ENCODE measurements around the gene GDF15. TPM values are rescaled to one million over a fixed set of nuclear protein-coding genes. Genes with fewer than 3 reads are reported as not detected.

The GDF15 gene
- total RNA-seq, 1 experiment from 2014 or later: 27.3 TPM

DNA sequence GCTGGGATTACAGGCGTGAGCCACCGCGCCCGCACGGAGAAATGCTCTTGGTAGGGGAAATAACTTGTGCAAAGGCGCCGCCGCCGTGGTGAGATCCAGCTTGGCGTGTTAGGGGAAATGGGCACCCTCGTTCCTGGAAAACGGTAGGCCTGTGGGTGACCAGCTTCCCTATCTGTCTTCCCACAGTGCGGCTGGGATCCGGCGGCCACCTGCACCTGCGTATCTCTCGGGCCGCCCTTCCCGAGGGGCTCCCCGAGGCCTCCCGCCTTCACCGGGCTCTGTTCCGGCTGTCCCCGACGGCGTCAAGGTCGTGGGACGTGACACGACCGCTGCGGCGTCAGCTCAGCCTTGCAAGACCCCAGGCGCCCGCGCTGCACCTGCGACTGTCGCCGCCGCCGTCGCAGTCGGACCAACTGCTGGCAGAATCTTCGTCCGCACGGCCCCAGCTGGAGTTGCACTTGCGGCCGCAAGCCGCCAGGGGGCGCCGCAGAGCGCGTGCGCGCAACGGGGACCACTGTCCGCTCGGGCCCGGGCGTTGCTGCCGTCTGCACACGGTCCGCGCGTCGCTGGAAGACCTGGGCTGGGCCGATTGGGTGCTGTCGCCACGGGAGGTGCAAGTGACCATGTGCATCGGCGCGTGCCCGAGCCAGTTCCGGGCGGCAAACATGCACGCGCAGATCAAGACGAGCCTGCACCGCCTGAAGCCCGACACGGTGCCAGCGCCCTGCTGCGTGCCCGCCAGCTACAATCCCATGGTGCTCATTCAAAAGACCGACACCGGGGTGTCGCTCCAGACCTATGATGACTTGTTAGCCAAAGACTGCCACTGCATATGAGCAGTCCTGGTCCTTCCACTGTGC, 2.4 kb downstream of the GDF15 start (continued):
- TF ChIP-seq, protein P1, sequence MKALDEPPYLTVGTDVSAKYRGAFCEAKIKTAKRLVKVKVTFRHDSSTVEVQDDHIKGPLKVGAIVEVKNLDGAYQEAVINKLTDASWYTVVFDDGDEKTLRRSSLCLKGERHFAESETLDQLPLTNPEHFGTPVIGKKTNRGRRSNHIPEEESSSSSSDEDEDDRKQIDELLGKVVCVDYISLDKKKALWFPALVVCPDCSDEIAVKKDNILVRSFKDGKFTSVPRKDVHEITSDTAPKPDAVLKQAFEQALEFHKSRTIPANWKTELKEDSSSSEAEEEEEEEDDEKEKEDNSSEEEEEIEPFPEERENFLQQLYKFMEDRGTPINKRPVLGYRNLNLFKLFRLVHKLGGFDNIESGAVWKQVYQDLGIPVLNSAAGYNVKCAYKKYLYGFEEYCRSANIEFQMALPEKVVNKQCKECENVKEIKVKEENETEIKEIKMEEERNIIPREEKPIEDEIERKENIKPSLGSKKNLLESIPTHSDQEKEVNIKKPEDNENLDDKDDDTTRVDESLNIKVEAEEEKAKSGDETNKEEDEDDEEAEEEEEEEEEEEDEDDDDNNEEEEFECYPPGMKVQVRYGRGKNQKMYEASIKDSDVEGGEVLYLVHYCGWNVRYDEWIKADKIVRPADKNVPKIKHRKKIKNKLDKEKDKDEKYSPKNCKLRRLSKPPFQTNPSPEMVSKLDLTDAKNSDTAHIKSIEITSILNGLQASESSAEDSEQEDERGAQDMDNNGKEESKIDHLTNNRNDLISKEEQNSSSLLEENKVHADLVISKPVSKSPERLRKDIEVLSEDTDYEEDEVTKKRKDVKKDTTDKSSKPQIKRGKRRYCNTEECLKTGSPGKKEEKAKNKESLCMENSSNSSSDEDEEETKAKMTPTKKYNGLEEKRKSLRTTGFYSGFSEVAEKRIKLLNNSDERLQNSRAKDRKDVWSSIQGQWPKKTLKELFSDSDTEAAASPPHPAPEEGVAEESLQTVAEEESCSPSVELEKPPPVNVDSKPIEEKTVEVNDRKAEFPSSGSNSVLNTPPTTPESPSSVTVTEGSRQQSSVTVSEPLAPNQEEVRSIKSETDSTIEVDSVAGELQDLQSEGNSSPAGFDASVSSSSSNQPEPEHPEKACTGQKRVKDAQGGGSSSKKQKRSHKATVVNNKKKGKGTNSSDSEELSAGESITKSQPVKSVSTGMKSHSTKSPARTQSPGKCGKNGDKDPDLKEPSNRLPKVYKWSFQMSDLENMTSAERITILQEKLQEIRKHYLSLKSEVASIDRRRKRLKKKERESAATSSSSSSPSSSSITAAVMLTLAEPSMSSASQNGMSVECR (CRISPR knock-in tag; IDR thresholded peaks at IDR 0.05; ENCODE audit: borderline replicate concordance): no peak
- TF ChIP-seq GTF2I (CRISPR knock-in tag; conservative IDR thresholded peaks at IDR 0.05): no peak; the same call in 1 of the 2 replicates
- TF ChIP-seq MYBL2 (CRISPR knock-in tag; IDR thresholded peaks at IDR 0.05): peak; percentile 74; the same call in 1 of the 2 replicates
- TF ChIP-seq SMAD3 (CRISPR knock-in tag; IDR thresholded peaks at IDR 0.05; ENCODE audit: borderline replicate concordance): no peak
- TF ChIP-seq GABPB1 (CRISPR knock-in tag; IDR thresholded peaks at IDR 0.05): no peak
- peak; percentile 72; the same call in 1 of the 2 replicates for TF ChIP-seq ZNF121 (CRISPR knock-in tag; IDR thresholded peaks at IDR 0.05)
- no peak for TF ChIP-seq OVOL2 (CRISPR knock-in tag; IDR thresholded peaks at IDR 0.05; ENCODE audit: borderline replicate concordance)
- TF ChIP-seq MXD4 (CRISPR knock-in tag; IDR thresholded peaks at IDR 0.05; ENCODE audit: borderline replicate concordance): no peak
- no peak for TF ChIP-seq JAZF1 (CRISPR knock-in tag; IDR thresholded peaks at IDR 0.05)
- no peak for TF ChIP-seq ATF1 (CRISPR knock-in tag; IDR thresholded peaks at IDR 0.05)
- 0 out of 2 replicates have a peak, but pooled peaks have one; percentile 87 for TF ChIP-seq KAT7 (CRISPR knock-in tag; IDR thresholded peaks at IDR 0.05; ENCODE audit: borderline replicate concordance)
- TF ChIP-seq SP1 (CRISPR knock-in tag; conservative IDR thresholded peaks at IDR 0.05): peak; percentile 28; the same call in 1 of the 2 replicates
- TF ChIP-seq, protein P2, sequence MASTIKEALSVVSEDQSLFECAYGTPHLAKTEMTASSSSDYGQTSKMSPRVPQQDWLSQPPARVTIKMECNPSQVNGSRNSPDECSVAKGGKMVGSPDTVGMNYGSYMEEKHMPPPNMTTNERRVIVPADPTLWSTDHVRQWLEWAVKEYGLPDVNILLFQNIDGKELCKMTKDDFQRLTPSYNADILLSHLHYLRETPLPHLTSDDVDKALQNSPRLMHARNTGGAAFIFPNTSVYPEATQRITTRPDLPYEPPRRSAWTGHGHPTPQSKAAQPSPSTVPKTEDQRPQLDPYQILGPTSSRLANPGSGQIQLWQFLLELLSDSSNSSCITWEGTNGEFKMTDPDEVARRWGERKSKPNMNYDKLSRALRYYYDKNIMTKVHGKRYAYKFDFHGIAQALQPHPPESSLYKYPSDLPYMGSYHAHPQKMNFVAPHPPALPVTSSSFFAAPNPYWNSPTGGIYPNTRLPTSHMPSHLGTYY (CRISPR knock-in tag; IDR thresholded peaks at IDR 0.05): no peak
- no peak for TF ChIP-seq NR2C2 (CRISPR knock-in tag; IDR thresholded peaks at IDR 0.05)
- TF ChIP-seq, protein P3, sequence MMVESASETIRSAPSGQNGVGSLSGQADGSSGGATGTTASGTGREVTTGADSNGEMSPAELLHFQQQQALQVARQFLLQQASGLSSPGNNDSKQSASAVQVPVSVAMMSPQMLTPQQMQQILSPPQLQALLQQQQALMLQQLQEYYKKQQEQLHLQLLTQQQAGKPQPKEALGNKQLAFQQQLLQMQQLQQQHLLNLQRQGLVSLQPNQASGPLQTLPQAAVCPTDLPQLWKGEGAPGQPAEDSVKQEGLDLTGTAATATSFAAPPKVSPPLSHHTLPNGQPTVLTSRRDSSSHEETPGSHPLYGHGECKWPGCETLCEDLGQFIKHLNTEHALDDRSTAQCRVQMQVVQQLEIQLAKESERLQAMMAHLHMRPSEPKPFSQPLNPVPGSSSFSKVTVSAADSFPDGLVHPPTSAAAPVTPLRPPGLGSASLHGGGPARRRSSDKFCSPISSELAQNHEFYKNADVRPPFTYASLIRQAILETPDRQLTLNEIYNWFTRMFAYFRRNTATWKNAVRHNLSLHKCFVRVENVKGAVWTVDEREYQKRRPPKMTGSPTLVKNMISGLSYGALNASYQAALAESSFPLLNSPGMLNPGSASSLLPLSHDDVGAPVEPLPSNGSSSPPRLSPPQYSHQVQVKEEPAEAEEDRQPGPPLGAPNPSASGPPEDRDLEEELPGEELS (CRISPR knock-in tag; IDR thresholded peaks at IDR 0.05): 0 out of 2 replicates have a peak, but pooled peaks have one; percentile 32
- TF ChIP-seq, protein P4, sequence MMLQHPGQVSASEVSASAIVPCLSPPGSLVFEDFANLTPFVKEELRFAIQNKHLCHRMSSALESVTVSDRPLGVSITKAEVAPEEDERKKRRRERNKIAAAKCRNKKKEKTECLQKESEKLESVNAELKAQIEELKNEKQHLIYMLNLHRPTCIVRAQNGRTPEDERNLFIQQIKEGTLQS (CRISPR knock-in tag; conservative IDR thresholded peaks at IDR 0.05): no peak
- no peak for TF ChIP-seq NFYB (CRISPR knock-in tag; conservative IDR thresholded peaks at IDR 0.05; ENCODE audit: low read depth)
- TF ChIP-seq, protein P5, sequence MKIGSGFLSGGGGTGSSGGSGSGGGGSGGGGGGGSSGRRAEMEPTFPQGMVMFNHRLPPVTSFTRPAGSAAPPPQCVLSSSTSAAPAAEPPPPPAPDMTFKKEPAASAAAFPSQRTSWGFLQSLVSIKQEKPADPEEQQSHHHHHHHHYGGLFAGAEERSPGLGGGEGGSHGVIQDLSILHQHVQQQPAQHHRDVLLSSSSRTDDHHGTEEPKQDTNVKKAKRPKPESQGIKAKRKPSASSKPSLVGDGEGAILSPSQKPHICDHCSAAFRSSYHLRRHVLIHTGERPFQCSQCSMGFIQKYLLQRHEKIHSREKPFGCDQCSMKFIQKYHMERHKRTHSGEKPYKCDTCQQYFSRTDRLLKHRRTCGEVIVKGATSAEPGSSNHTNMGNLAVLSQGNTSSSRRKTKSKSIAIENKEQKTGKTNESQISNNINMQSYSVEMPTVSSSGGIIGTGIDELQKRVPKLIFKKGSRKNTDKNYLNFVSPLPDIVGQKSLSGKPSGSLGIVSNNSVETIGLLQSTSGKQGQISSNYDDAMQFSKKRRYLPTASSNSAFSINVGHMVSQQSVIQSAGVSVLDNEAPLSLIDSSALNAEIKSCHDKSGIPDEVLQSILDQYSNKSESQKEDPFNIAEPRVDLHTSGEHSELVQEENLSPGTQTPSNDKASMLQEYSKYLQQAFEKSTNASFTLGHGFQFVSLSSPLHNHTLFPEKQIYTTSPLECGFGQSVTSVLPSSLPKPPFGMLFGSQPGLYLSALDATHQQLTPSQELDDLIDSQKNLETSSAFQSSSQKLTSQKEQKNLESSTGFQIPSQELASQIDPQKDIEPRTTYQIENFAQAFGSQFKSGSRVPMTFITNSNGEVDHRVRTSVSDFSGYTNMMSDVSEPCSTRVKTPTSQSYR (CRISPR knock-in tag; IDR thresholded peaks at IDR 0.05): no peak
- TF ChIP-seq NR1H2 (CRISPR knock-in tag; IDR thresholded peaks at IDR 0.05): no peak
- no peak for TF ChIP-seq ZNF423 (CRISPR knock-in tag; IDR thresholded peaks at IDR 0.05)
- no peak for TF ChIP-seq NFATC4 (CRISPR knock-in tag; IDR thresholded peaks at IDR 0.05)
- no peak for TF ChIP-seq ZNF219 (CRISPR knock-in tag; IDR thresholded peaks at IDR 0.05; ENCODE audit: borderline replicate concordance)
- no peak for TF ChIP-seq ZNF138 (CRISPR knock-in tag; conservative IDR thresholded peaks at IDR 0.05)
- TF ChIP-seq, protein P6, sequence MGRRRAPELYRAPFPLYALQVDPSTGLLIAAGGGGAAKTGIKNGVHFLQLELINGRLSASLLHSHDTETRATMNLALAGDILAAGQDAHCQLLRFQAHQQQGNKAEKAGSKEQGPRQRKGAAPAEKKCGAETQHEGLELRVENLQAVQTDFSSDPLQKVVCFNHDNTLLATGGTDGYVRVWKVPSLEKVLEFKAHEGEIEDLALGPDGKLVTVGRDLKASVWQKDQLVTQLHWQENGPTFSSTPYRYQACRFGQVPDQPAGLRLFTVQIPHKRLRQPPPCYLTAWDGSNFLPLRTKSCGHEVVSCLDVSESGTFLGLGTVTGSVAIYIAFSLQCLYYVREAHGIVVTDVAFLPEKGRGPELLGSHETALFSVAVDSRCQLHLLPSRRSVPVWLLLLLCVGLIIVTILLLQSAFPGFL (CRISPR knock-in tag; IDR thresholded peaks at IDR 0.05; ENCODE audit: borderline replicate concordance): no peak
- no peak for TF ChIP-seq EMX1 (CRISPR knock-in tag; IDR thresholded peaks at IDR 0.05)

Measured in WTC11 (cell line).